HepG2 (cell line): ENCODE data around the gene STIM2. TPM values are rescaled to one million over a fixed set of nuclear protein-coding genes. Genes with fewer than 3 reads are reported as not detected.

ENCODE experiments used
- ATAC-seq: fragments of 200-7000 bp; cut with Tn5 transposase; 3 replicates; pipeline ENCODE4 v1.9.1; 2020; ENCODE audit warnings: mild to moderate bottlenecking, moderate library complexity
- BruUV-seq: library from RNA; stranded (reverse); fragments of 400-500 nt; replicated peaks from 2 replicates; lab custom pipeline; 2021; lab: Mats Ljungman, UMichigan
- CTCF ChIA-PET: fragments of 300-600 bp; formaldehyde crosslinking; extraction: SDS; loops from one replicate; lab custom pipeline; 2021; ENCODE audit warnings: low total read pairs, inconsistent platforms, low intra/inter-chr PET ratio; lab: Yijun Ruan, JAX
- POLR2A ChIA-PET: fragments of 350-600 bp; sonication (Branson Sonifier 250); formaldehyde crosslinking; loops from one replicate; lab custom pipeline; 2020; ENCODE audit warnings: antibody characterized with exemption, inconsistent platforms; lab: Yijun Ruan, JAX
- DNase-seq: peaks from one replicate; pipeline ENCODE4 v3.0.0-alpha.2; 2015; ENCODE audit warnings: low spot score
- FAIRE-seq: peaks from 3 replicates; lab custom pipeline; 2011; peaks lifted over from hg19 to GRCh38; lab: Jason Lieb, UNC
- H2AFZ ChIP-seq: one replicate; pipeline ENCODE4 v1.6.1; 2011; ENCODE audit warnings: low read length, inconsistent platforms
- H3K27ac ChIP-seq: fragments of 300-600 bp; 3 replicates; pipeline ENCODE4 v1.8.0; 2011; ENCODE audit warnings: mixed run types, mild to moderate bottlenecking, mixed read lengths, low read length, inconsistent platforms; ENCODE audit not compliant: insufficient read depth; ENCODE audit errors: extremely low read length
- H3K27me3 ChIP-seq, 2 experiments: fragments of 200-600 bp in 1 of 2; 2 replicates in 1 of 2; 3 replicates in 1 of 2; pipeline versions ENCODE4 v1.6.0 to v1.8.0; 2011; ENCODE audit warnings: low read length in 2 of 2, mild to moderate bottlenecking in 2 of 2, moderate library complexity in 2 of 2, inconsistent platforms in 1 of 2; ENCODE audit not compliant: insufficient read depth in 2 of 2, control insufficient read depth in 1 of 2
- H3K36me3 ChIP-seq, 2 experiments: fragments of 200-600 bp in 1 of 2; replicated peaks in 1 of 2; 2 replicates in 1 of 2; 3 replicates in 1 of 2; pipeline versions ENCODE4 v1.5.1 to v1.8.0; 2011; ENCODE audit warnings: low read length in 2 of 2, inconsistent platforms in 1 of 2; ENCODE audit not compliant: insufficient read depth in 2 of 2, control insufficient read depth in 1 of 2
- H3K4me1 ChIP-seq: 2 replicates; pipeline ENCODE4 v1.5.1; 2012; ENCODE audit warnings: low read length, inconsistent platforms; ENCODE audit not compliant: insufficient read depth
- H3K4me2 ChIP-seq: 2 replicates; pipeline ENCODE4 v1.6.0; 2011; ENCODE audit warnings: low read depth, low read length, inconsistent platforms
- H3K4me3 ChIP-seq, 3 experiments: fragments of 200-600 bp in 1 of 3; sonication (generic), shearing (Covaris generic) in 1 of 3; replicated peaks in 1 of 3; 2 replicates each; pipeline ENCODE4 v1.5.1; 2011 to 2016; ENCODE audit warnings: low read length in 3 of 3, inconsistent platforms in 2 of 3, low read depth in 2 of 3, mild to moderate bottlenecking in 2 of 3, control low read depth in 1 of 3, mixed read lengths in 1 of 3; ENCODE audit not compliant: insufficient read depth in 1 of 3
- H3K79me2 ChIP-seq: one replicate; pipeline ENCODE4 v1.6.1; 2011; ENCODE audit warnings: low read length, inconsistent platforms; ENCODE audit not compliant: insufficient read depth
- H3K9ac ChIP-seq: 2 replicates; pipeline ENCODE4 v1.6.0; 2011; ENCODE audit warnings: mild to moderate bottlenecking, low read depth, low read length, inconsistent platforms; ENCODE audit not compliant: insufficient read depth
- H3K9me3 ChIP-seq: 2 replicates; pipeline ENCODE4 v1.5.1; 2012; ENCODE audit warnings: mild to moderate bottlenecking, low read length
- H4K20me1 ChIP-seq: 2 replicates; pipeline ENCODE4 v1.6.0; 2011; ENCODE audit warnings: inconsistent platforms, mild to moderate bottlenecking, low read length, moderate library complexity; ENCODE audit not compliant: insufficient read depth
- AGO2 ChIP-seq: fragments of 200-400 bp; formaldehyde crosslinking; optimal IDR thresholded peaks from 2 replicates; pipeline ENCODE3; 2017; ENCODE audit warnings: mild to moderate bottlenecking, low read depth, low read length, moderate library complexity
- KDM5B ChIP-seq: sonication (generic); formaldehyde crosslinking; IDR thresholded peaks from 2 replicates; pipeline ENCODE4 v1.4.0; 2020; ENCODE audit warnings: missing genetic modification reagents, mild to moderate bottlenecking, borderline replicate concordance
- NR2F6 ChIP-seq, 2 experiments: IDR thresholded peaks; 2 replicates each; pipeline ENCODE4 v1.6.1; 2016; ENCODE audit warnings: antibody characterized with exemption in 1 of 2, mild to moderate bottlenecking in 1 of 2
- PRMT3 ChIP-seq: sonication (generic); formaldehyde crosslinking; IDR thresholded peaks from 2 replicates; pipeline ENCODE4 v1.8.1; 2022; ENCODE audit warnings: low read depth, mild to moderate bottlenecking, moderate library complexity, missing genetic modification reagents, borderline replicate concordance
- SOX6 ChIP-seq, 2 experiments: fragments of 450-650 bp in 1 of 2; sonication (generic) in 1 of 2; formaldehyde crosslinking in 1 of 2; IDR thresholded peaks; 2 replicates each; pipeline versions ENCODE4 v1.4.0 to v1.6.1; 2017 to 2020; ENCODE audit warnings: antibody characterized with exemption in 1 of 2, mild to moderate bottlenecking in 1 of 2, missing genetic modification reagents in 1 of 2
- SP140L ChIP-seq: sonication (generic); formaldehyde crosslinking; IDR thresholded peaks from 2 replicates; pipeline ENCODE4 v1.4.0; 2020; ENCODE audit warnings: missing genetic modification reagents, borderline replicate concordance
- ZHX1 ChIP-seq: sonication (generic); formaldehyde crosslinking; IDR thresholded peaks from 2 replicates; pipeline ENCODE4 v1.8.1; 2022; ENCODE audit warnings: low read depth, mild to moderate bottlenecking, missing genetic modification reagents
- ZNF235 ChIP-seq: sonication (generic); formaldehyde crosslinking; IDR thresholded peaks from 2 replicates; pipeline ENCODE4 v1.8.1; 2023; ENCODE audit warnings: mild to moderate bottlenecking, missing genetic modification reagents, borderline replicate concordance
- ZNF343 ChIP-seq: sonication (generic); formaldehyde crosslinking; IDR thresholded peaks from 2 replicates; pipeline ENCODE4 v1.4.0; 2020; ENCODE audit warnings: mild to moderate bottlenecking, missing genetic modification reagents
- ZNF629 ChIP-seq: sonication (generic); formaldehyde crosslinking; conservative IDR thresholded peaks from 2 replicates; pipeline ENCODE4 v1.5.0; 2020; ENCODE audit warnings: missing genetic modification reagents
- ZNF746 ChIP-seq: sonication (generic); formaldehyde crosslinking; IDR thresholded peaks from 2 replicates; pipeline ENCODE4 v1.8.0; 2022; ENCODE audit warnings: mild to moderate bottlenecking, missing genetic modification reagents
- ZNF749 ChIP-seq: sonication (generic); formaldehyde crosslinking; IDR thresholded peaks from 2 replicates; pipeline ENCODE4 v1.8.0; 2022; ENCODE audit warnings: mild to moderate bottlenecking, missing genetic modification reagents, moderate library complexity, borderline replicate concordance
- WGBS: methylation state at CpG from one replicate; pipeline ENCODE4 v1.1.6; 2017; ENCODE audit warnings: low lambda C conversion rate; 5-methylcytosine and 5-hydroxymethylcytosine counted together
- in situ Hi-C: cut with HindIII; loops from 2 replicates; pipeline ENCODE4 v1.10.0; 2017; ENCODE audit warnings: low pct_unique_long_range_greater_than_20kb; ENCODE audit not compliant: extremely low pct_ligation_motif_present
- intact Hi-C: fragments of 100-400 bp; cut with micrococcal nuclease; formaldehyde crosslinking; loops from one replicate; pipeline ENCODE4 v1.10.0; 2022; ENCODE audit not compliant: unreplicated experiment
- polyA plus RNA-seq, 8 experiments: library from polyadenylated mRNA; depleted of rRNA in 3 of 8; stranded (reverse) in 7 of 8; unstranded in 1 of 8; fragments of >200 nt; fragmentation: Illumina TruSeq in 4 of 8; extraction: Trizol in 4 of 8; gene quantifications; 2 replicates each; pipeline versions ENCODE4 v1.2.1 to v1.2.3, GENCODE V29; 2011 to 2016; ENCODE audit warnings: low read depth in 4 of 8, missing spikeins in 1 of 8, mixed read lengths in 1 of 8; ENCODE audit not compliant: insufficient read depth in 1 of 8
- total RNA-seq, 5 experiments: library from RNA; depleted of rRNA; stranded (reverse); fragments of >200 nt; fragmentation: Illumina TruSeq; extraction: Trizol; gene quantifications; 2 replicates each; pipeline ENCODE4 v1.2.3, GENCODE V29; 2016; ENCODE audit warnings: low read depth in 1 of 5
- TF ChIP-seq, protein P1 (sequence below): sonication (generic); formaldehyde crosslinking; IDR thresholded peaks from 2 replicates; pipeline ENCODE4 v1.4.0; 2020; ENCODE audit warnings: missing genetic modification reagents, mild to moderate bottlenecking, borderline replicate concordance

STIM2 gene
- total and polyA plus RNA-seq, 2 of the 13 experiments (the other 11 are each of a cell fraction or from before 2014, with no cell fraction given) = 19.3 to 19.4 TPM

DNA sequence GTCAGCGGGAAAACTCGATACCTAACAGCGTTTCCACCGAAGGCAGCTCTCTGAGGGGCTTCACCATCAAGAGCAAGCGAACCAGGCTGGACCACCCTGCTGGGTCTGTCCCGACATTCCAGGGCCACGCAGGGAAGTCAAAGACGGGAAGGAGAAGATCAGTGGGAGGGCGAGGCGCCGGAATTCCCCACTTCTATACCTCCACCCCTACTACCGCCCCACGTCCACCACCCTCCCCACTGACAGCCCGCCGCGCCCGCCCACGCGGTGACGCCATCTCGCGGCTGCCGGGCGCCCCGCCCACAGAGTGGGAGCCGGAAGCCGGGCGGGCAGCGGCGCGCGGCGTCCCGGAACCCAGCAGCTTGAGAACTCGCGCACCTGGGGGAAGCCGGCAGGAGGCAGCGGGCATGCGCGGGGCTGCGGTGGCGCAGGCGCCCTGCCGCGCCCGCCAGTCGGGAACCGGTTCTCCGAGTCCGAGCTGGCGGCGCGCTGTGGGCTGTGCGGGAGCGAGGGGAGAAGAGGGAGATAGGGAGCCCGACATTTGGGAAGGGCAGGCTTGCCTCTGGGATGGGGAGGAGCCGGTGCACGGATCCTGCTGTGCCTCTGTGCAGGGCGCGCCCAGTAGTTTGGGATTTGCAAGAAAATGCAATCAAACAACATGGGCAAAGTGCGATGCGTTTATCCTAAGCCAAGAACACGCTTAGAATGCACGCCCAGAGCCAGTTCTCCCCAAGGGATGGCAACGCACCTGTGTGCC lies 3.2 kb upstream of the STIM2 start (continued):
- TF ChIP-seq ZNF629 (CRISPR knock-in tag) (peak; percentile 8; the same call in 1 of the 2 replicates), ZNF746 (CRISPR knock-in tag) (0 out of 2 replicates have a peak, but pooled peaks have one; percentile 69), KDM5B (CRISPR knock-in tag) (peak; percentile 67; the same call in 1 of the 2 replicates)
- TF ChIP-seq, protein P1, sequence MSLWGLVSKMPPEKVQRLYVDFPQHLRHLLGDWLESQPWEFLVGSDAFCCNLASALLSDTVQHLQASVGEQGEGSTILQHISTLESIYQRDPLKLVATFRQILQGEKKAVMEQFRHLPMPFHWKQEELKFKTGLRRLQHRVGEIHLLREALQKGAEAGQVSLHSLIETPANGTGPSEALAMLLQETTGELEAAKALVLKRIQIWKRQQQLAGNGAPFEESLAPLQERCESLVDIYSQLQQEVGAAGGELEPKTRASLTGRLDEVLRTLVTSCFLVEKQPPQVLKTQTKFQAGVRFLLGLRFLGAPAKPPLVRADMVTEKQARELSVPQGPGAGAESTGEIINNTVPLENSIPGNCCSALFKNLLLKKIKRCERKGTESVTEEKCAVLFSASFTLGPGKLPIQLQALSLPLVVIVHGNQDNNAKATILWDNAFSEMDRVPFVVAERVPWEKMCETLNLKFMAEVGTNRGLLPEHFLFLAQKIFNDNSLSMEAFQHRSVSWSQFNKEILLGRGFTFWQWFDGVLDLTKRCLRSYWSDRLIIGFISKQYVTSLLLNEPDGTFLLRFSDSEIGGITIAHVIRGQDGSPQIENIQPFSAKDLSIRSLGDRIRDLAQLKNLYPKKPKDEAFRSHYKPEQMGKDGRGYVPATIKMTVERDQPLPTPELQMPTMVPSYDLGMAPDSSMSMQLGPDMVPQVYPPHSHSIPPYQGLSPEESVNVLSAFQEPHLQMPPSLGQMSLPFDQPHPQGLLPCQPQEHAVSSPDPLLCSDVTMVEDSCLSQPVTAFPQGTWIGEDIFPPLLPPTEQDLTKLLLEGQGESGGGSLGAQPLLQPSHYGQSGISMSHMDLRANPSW (CRISPR knock-in tag) = no peak

DNA sequence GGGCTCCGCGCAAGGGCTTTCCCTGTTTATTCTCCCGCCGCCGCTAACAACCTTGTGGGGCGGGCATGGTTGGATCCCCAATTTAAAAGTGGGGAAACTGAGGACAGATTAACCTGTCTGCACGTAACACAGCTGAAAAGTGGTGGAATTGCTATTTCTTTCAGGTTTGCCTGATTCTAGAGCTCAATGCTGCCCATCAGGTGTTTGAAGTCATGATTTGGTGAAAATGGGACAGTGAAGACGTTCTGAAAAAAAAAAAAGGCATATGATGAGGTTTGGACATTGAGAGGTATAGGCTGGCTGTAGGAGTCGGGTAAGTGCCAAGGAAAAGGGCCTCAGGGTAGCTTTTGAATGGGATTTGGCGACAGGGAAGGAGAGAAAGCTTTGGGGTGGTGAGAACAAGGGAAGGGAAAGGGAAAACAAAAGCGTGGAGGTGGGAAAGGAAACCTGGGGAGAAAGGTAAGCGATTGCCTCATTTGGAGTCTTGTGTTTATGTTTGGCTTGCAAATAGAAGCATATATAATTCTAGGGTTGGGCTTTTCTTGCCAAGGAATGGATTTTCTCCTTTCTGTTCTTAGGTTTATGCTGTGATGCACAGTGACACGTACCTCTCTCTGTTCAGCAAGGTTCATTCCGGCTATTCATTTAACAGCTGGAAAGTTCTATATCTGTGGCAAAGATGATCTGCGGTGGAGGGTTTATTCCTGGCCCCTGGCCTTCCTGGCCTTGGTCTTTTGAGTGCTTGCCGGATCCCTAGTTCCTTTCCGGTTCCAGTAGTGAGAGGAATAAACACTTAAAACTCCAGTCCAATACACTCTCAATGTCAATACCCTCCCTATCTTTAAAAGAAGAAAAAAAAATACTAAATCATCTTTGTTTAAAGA lies 2.4 kb upstream of the STIM2 start:
- Histone ChIP-seq H3K4me1 (peaks cover 33% of the 10 kb centered on the region), H4K20me1 (no peaks in the 10 kb centered on the region; the same call in 1 of the 2 replicates), H3K36me3 (no peaks in the 10 kb centered on the region), H2AFZ (peak overlapping the region; percentile 15), H3K27ac (peak overlapping the region; percentile 47), H3K9me3 (no peaks in the 10 kb centered on the region), H3K4me2 (peak overlapping the region; percentile 96), H3K27me3 (no peaks in the 10 kb centered on the region; a peak in 1 of 5 replicates), H3K79me2 (peaks cover 20% of the 10 kb centered on the region), H3K9ac (peak overlapping the region; percentile 76), H3K4me3 (peak overlapping the region; percentile 72 to 78 (median 75))
- CTCF ChIA-PET = no interaction called here
- ATAC-seq (no peak), FAIRE-seq (peak; percentile 26), DNase-seq (no peak)
- WGBS = 3% methylated on average over 17 of the region's 17 CpGs
- BruUV-seq = no TSS peak
- intact Hi-C loops (no loop called here), in situ Hi-C loops (loop anchor here (5.0 kb wide), 1 partner anchor 36 kb away; no protein-coding TSS in a partner anchor)
- POLR2A ChIA-PET = interaction anchor here (1.3 kb wide), 1 partner anchor 36 kb away, joined by 5 read pairs; no protein-coding TSS in a partner anchor
- TF ChIP-seq AGO2 = no peak
- TF ChIP-seq PRMT3 (CRISPR knock-in tag) = no peak
- TF ChIP-seq ZHX1 = 0 out of 2 replicates have a peak, but pooled peaks have one; percentile 9
- TF ChIP-seq SOX6 (IDR thresholded peaks at IDR 0.05) = no peak
- TF ChIP-seq SOX6 (CRISPR knock-in tag; IDR thresholded peaks at IDR 0.05) = no peak
- TF ChIP-seq SP140L (CRISPR knock-in tag) = no peak
- TF ChIP-seq ZNF235 = no peak
- no peak for TF ChIP-seq ZNF749 (CRISPR knock-in tag)
- no peak for TF ChIP-seq NR2F6 (IDR thresholded peaks at IDR 0.05)
- TF ChIP-seq NR2F6 (CRISPR knock-in tag; IDR thresholded peaks at IDR 0.05) = no peak
- no peak for TF ChIP-seq ZNF343 (CRISPR knock-in tag)
